Right lobe of liver (tissue), 4 donors: ENCODE data around the gene CAMTA1.
"Not testable (repeated sequence)": the region's sequence is repeated elsewhere in the genome, so short reads cannot be mapped to it uniquely, and the experiment has no call there.

Experiments used
- POLR2A ChIP-seq: fragments of 450-650 bp; IDR thresholded peaks from one replicate; pipeline ENCODE4 v1.6.1; 2017; ENCODE audit warnings: antibody characterized with exemption, mild to moderate bottlenecking
- TF ChIP-seq, protein P1 (sequence below), 4 donors: fragments of 200-600 bp in 3 of 4; fragments of 450-650 bp in 1 of 4; IDR thresholded peaks; one replicate each; pipeline versions ENCODE4 v1.5.1 to v1.8.0; 2016 to 2022; ENCODE audit warnings: antibody characterized with exemption in 4 of 4, mild to moderate bottlenecking in 2 of 4
- donor health status: DM: no; HTN: no; CAD: no.
- donor health status: DM: no; HTN: no; CAD: no.
- donor health status: DM: no; HTN: yes; CAD: no.

DNA sequence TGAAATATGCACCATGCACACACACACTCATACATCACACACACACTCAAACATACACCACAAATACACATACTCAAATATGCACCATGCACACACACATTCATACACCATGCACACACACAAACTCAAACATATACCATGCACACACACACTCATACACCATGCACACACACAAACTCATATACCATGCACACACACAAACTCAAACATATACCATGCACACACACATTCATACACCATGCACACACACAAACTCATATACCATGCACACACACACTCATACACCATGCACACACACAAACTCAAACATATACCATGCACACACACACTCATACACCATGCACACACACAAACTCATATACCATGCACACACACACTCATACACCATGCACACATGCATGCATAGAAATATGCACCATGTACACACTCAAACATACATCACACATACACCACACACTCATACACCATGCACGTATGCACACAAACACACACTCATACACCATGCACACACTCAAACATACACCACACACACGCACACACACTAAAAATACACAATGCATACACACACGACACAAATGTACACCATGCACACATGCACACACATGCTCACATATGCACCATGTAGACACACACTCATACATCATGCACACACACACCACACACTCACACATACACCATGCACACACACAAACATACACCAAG lies 362.5 kb downstream of the CAMTA1 start:
- TF ChIP-seq, protein P1, sequence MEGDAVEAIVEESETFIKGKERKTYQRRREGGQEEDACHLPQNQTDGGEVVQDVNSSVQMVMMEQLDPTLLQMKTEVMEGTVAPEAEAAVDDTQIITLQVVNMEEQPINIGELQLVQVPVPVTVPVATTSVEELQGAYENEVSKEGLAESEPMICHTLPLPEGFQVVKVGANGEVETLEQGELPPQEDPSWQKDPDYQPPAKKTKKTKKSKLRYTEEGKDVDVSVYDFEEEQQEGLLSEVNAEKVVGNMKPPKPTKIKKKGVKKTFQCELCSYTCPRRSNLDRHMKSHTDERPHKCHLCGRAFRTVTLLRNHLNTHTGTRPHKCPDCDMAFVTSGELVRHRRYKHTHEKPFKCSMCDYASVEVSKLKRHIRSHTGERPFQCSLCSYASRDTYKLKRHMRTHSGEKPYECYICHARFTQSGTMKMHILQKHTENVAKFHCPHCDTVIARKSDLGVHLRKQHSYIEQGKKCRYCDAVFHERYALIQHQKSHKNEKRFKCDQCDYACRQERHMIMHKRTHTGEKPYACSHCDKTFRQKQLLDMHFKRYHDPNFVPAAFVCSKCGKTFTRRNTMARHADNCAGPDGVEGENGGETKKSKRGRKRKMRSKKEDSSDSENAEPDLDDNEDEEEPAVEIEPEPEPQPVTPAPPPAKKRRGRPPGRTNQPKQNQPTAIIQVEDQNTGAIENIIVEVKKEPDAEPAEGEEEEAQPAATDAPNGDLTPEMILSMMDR (IDR thresholded peaks at IDR 0.05) = not testable (repeated sequence)
- not testable (repeated sequence) for TF ChIP-seq POLR2A
